Uterus (tissue), 2 donors: ENCODE results near the gene INF2.

Source experiments
- POLR2A ChIP-seq, 2 donors: fragments of 450-650 bp; IDR thresholded peaks; one replicate each; pipeline ENCODE4 v1.6.1; 2016; ENCODE audit warnings: antibody characterized with exemption in 2 of 2, mild to moderate bottlenecking in 1 of 2, moderate library complexity in 1 of 2
- TF ChIP-seq, protein P1 (sequence below), 4 experiments: fragments of 200-600 bp in 2 of 4; fragments of 450-650 bp in 2 of 4; sonication (generic) in 2 of 4; IDR thresholded peaks; one replicate each; pipeline ENCODE4 v1.5.1; 2016 to 2019; ENCODE audit warnings: antibody characterized with exemption in 4 of 4, mild to moderate bottlenecking in 2 of 4, moderate library complexity in 1 of 4

DNA sequence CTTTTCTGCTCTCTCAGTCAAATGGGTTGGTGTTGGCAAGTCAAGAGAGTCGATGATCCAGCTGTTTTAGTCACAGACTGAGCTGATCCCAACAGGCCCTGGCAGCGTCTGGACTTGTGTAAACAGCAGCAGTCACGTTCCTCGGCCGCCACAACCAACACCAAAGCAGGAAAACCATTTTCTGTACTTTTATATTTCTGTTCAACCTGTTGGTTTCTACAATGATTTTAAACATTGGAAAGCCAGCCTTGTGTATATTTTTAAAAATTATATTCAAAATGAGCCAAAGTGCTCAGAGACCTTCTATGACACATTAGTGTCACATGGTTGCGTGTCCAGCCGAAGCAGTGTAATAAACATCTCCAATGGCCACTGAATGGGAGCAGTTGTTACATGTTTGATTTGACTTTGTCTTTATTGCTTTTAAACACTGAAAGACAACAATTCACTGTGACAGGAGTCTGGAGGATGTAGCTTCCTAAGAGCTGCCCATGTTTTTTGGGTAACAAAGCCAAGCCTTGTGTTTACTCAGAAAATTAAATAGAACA is 57.6 kb downstream of the INF2 start:
- no peak for TF ChIP-seq POLR2A (IDR thresholded peaks at IDR 0.05)
- TF ChIP-seq, protein P1, sequence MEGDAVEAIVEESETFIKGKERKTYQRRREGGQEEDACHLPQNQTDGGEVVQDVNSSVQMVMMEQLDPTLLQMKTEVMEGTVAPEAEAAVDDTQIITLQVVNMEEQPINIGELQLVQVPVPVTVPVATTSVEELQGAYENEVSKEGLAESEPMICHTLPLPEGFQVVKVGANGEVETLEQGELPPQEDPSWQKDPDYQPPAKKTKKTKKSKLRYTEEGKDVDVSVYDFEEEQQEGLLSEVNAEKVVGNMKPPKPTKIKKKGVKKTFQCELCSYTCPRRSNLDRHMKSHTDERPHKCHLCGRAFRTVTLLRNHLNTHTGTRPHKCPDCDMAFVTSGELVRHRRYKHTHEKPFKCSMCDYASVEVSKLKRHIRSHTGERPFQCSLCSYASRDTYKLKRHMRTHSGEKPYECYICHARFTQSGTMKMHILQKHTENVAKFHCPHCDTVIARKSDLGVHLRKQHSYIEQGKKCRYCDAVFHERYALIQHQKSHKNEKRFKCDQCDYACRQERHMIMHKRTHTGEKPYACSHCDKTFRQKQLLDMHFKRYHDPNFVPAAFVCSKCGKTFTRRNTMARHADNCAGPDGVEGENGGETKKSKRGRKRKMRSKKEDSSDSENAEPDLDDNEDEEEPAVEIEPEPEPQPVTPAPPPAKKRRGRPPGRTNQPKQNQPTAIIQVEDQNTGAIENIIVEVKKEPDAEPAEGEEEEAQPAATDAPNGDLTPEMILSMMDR (IDR thresholded peaks at IDR 0.05): no peak
